Glomerular endothelial cell (primary cell): ENCODE measurements around the gene RASAL1. TPM values are rescaled to one million over a fixed set of nuclear protein-coding genes. Genes with fewer than 3 reads are reported as not detected.

ENCODE experiments used
- DNase-seq: peaks from one replicate; pipeline ENCODE4 v3.0.0-alpha.2; 2011; ENCODE audit warnings: low read depth, low spot score; ENCODE audit errors: extremely low read depth
- total RNA-seq: library from RNA; depleted of rRNA; stranded (reverse); fragments of >200 nt; gene quantifications from 2 replicates; pipeline ENCODE4 v1.2.3, GENCODE V29; 2015

Gene RASAL1
- total RNA-seq, 1 donor from 2014 or later, result not detected

DNA sequence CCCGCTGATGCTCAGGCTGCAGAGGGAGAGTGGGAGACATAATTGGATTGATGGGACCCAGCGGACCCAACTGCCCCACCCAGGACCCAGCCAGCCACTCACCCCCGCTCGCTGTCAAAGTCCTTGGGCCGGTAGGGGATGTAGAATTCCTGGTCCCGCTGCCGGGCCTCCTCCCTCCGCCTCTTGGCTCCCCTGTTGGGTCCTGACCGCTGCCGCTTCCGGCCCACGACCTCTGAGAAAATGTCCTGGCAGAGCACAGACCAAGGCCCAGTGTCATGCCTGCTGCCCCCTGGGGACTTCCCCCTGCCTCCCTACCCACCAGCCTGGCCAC, 27.4 kb upstream of the RASAL1 start:
- no peak for DNase-seq

DNA sequence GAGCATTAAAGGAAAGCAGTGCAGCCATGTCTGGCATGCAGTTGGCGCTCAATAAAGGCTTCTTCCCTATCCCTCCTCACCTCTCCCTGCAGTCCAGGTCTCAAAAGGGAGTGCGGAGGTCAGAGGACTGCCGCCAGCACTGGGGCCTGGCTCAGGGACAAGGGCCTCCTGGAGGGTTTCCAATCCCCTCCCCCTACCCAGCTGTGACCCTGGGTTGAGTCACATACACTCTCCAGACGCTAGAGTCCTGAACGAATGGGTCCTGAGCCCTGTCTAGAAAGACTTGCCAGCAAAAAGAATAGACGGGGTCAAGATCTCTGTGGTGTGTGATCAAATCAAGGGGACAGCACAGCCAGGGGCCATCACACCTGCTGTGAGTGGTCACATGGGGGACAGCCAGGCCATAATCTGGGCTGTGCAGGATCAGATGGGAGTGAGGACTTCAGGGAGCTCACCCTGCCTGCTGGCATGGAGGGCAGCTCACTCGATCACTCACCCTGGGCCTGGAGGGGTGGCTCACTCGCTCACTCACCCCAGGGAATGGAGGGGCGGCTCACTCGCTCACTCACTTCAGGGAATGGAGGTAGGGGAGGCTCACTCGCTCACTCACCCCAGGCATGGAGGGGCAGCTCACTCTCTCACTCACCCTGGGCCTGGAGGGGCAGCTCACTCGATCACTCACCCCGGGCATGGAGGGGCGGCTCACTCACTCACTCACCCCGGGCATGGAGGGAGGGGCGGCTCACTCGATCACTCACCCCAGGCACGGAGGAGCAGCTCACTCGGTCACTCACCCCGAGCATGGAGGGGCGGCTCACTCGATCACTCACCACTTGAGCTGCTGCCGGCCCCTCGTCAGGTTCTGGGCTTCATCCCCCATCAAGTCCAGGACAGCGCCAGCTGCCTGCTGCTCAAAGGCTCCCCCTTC, 26.8 kb upstream of the RASAL1 start:
- DNase-seq, result no peak

- DNase-seq, result no peak
Measured at GRCh38 chr12:113161415-113162016, 26.0 kb upstream of the RASAL1 start.

DNA sequence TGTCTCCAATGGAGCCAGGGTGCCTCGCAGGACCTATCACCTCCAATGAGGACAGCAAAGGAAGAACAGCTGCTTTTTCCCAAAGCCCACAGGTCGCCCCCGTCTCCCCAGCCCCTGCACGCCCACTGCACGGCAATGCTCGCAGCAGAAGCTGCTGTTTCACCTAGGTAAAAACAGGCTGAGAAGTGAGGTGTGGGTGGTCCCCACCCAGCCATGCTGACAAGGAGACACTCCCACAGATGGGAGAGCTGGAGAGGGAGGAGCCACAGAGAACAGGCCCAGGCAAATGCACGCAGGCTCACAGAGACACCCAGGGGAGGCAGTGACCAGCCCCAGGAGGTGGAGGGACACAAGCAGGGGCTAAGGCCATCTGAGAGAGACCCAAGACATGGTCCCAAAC, 24.4 kb upstream of the RASAL1 start:
- no peak for DNase-seq

GRCh38 chr12:113158439-113159203, 23.1 kb upstream of the RASAL1 start:
- DNase-seq, result no peak

- no peak for DNase-seq
Measured at GRCh38 chr12:113157218-113157859, 21.8 kb upstream of the RASAL1 start.

DNA sequence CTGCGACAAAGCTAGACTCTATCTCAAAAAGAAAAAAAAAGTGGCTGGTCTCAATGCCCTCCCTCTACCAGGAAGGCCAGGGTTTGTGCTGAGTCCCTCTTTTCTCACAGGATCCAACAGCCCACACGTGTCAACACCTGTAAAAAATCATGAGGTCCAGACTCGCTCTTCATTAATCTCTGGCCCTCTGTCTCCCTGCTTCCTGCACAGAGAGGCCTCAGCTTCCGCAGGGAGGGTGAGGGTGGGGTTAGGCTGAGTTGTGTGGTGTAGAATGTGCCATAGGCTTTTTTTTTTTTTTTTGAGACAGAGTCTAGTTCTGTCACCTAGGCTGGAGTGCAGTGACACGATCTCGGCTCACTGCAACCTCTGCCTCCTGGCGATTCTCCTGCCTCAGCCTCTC, 20.1 kb upstream of the RASAL1 start:
- no peak for DNase-seq

DNA sequence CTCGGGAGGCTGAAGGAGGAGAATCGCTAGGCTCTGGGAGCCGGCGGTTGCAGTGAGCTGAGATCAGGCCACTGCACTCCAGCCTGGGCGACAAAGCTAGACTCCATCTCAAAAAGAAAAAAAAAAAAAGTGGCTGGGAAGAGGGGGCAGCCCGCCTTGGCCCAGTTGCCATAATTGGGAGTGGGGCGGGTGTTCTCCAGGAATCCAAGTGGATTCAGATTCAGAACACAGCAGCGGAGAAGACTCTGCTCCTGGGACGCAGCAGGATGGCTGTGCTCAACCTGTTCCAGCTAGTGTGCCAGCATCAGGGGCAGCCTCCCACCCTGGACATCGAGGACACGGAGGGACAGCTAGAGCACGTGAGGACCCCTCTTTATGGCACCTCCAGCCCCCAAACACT, 19.5 kb upstream of the RASAL1 start:
- DNase-seq, result no peak

GRCh38 chr12:113154351-113154973, 18.9 kb upstream of the RASAL1 start:
- no peak for DNase-seq

DNA sequence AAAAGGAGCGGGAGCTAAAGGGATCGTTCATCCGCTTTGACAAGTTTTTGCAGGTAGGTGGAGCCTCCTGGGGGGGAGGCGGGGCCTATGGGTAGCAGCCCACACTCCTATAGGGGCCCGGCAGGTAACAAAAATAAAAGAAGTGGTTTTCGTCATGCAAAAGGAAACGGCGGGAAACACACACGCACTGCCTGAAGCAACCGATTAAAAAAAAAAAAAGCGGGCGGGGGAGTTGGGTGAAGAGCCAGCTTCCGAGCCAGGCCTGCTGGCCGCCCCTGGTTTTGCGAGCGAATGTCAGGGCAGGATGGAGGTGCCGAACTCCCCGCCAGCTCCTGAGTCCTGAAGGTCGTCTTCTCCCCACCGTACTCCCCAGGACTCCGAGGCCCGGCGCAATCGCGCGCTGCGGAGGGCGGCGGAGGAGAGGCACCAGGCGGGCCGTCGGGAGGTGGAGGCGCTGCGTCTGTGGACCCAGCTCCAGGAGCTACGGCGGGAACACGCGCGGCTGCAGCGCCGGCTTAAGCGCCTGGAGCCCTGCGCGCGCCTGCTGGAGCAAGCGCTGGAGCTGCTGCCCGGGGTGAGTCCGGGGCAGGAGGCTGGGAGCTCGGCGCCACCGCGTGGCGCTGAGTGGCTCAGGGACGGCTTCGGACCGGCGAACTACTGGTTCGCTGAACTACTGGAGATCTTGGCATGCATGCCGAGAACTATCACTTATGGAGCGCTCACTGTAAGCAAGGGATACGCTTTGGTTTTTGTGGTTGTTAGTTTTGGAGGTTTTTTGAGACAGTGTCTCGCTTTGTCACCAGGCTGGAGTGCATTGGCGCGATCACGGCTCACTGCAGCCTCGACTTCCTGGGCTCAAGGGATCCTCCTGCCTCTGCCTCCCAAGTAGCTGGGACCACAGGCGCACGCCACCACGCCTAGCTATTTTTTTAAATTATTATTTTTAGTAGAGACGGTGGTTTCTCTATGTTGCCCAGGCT, 17.6 kb upstream of the RASAL1 start:
- DNase-seq, result no peak

DNA sequence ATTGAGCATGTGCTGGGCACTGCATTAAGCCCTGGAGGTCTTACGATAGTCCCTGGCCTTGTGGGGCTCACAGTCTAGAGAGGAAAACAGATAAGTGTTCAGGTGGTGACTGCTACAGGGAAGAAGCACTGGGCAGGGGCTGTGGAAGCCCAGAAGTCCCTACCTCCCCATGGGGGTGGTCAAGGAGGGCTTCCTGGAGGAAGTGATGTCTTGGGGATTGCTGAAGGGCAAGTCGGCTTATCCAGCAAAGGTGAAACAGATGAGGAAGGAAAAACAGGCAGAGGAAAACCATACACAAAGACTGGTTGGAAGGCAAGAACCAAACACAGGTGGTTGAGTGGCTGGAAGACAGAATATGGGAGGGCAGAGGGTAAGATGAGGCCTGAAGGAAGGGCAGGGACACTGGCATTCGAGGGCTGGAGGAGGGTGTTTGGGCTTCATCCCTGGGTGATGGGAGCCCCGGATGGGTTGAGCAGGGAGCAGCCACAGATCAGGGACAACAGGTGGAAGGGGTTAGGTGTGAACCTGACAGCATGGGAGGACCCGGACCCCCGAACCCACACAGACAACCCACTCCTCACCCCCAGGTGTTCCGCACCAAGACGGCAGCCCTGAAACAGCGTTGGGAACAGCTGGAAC, 16.8 kb upstream of the RASAL1 start:
- no peak for DNase-seq

DNA sequence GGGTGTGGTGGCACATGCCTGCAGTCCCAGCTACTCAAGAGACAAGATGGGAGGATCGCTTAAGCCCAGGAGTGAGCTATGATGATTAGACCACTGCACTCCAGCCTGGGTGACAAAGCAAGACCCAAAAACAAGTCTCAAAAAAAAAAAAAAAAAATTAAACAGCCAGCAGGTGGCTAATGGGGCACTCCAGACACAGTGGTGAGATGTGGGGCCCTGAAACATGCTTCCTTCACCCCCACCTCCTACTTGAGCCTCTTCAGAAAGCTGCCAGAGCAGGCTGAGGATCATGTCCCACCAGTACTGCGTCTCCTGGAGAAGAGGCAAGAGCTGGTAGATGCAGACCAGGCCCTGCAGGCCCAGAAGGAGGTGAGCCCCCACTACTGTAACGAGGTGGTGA, 16.1 kb upstream of the RASAL1 start:
- no peak for DNase-seq

DNA sequence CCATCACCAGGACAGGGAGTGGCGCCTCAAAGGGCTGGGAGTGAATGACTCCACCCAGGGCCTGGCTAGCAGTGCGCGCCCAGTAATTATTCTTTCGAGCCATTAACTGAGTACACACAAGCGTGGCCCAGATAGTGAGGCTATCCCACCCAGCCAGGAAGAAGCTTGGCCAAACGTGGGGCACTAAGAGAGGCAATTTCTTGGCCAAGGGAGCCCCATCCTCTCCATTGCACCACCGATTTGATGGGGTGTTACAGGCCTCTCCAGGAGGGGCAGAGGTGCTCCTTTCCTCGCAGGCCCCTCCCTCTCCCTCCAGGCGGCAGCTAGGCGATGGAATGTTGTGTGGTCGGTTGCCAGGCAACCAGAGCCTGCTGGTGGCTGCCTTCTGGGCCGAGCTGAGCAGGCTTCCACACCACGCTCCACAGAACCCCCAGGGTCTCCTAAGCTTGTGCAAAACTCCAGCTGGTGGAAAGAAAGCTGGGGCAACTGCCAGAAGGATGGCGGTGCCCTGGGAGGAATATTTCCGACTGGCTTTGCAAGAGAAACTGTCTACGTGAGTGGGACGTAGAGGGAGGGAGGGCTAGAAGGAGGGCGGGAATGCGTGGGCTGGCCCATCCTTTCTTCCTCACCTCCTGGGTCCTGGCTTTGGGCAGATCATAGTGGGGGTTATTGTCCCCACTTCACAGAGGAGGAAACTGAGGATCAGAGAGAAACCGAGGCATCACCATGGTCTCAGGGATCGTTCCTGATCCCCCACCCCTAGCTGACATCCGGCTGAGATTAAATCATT, 14.0 kb upstream of the RASAL1 start, which contains the start of gene CFAP73:
TSS of gene CFAP73 (plus strand) at position 364 of the 790 bp plus-strand sequence. CDS start at position 498, 134 bp downstream.
- no peak for DNase-seq

GRCh38 chr12:113146999-113147398, 11.4 kb upstream of the RASAL1 start:
- DNase-seq, result no peak

DNA sequence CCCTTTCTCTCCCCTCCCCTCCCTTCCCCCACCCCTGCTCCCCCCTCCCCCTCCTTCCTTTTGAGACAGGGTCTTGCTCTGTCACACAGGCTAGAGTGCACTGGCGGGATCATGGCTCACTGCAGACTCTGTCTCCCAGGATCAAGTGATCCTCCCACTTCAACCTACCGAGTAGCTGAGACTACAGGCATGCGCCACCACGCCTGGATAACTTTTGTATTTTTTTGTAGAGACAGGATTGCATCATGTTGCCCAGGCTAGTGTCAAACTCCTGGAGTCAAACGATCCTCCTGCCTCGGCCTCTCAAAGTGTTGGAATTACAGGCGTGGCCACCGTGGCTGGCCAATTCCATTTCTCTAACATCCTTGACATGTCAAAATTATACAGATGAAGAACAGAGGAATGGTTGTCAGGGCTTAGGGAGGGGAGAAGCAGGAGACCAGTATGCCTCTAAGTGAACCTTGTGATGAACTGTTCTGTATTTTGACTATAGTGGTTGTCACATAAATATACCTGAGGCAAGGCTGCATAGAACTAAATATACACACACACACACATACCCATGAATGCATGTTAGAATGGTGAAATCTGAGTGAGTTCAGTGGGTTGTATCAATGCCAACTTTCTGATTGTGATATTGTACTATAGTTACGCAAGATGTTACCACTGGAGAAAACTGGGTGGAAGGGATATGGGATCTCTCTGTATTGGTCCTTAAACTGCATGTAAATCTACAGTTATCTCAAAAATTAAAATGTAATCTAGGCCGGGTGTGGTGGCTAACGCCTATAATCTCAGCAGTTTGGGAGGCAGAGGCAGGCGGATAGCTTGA, 10.4 kb upstream of the RASAL1 start:
- DNase-seq, result no peak

GRCh38 chr12:113144806-113145205, 9.2 kb upstream of the RASAL1 start:
- DNase-seq, result no peak

GRCh38 chr12:113143959-113144358, 8.4 kb upstream of the RASAL1 start:
- DNase-seq, result no peak
